Mesodermal cell (in vitro differentiated cells): Measurements from ENCODE around the gene AKNAD1. TPM values are rescaled to one million over a fixed set of nuclear protein-coding genes. Genes with fewer than 3 reads are reported as not detected.
"Not testable (repeated sequence)": the region's sequence is repeated elsewhere in the genome, so short reads cannot be mapped to it uniquely, and the experiment has no call there.

Source experiments
- H3K27ac ChIP-seq: 2 replicates; pipeline ENCODE4 v1.7.0; 2013; ENCODE audit warnings: mild to moderate bottlenecking, low read depth, low read length, moderate library complexity; ENCODE audit not compliant: severe bottlenecking
- H3K36me3 ChIP-seq: 2 replicates; pipeline ENCODE4 v1.7.1; 2013; ENCODE audit warnings: mild to moderate bottlenecking, low read length, moderate library complexity; ENCODE audit not compliant: control insufficient read depth, insufficient read depth
- H3K4me1 ChIP-seq: one replicate; pipeline ENCODE4 v1.7.1; 2013; ENCODE audit warnings: mild to moderate bottlenecking, low read length; ENCODE audit not compliant: insufficient read depth, control insufficient read depth, poor library complexity, severe bottlenecking
- H3K4me3 ChIP-seq: 2 replicates; pipeline ENCODE4 v1.7.0; 2013; ENCODE audit warnings: low read length, control low read depth, mild to moderate bottlenecking; ENCODE audit not compliant: insufficient read depth, poor library complexity, severe bottlenecking; ENCODE audit errors: extremely low read depth
- H3K9me3 ChIP-seq: 2 replicates; pipeline ENCODE4 v1.7.1; 2013; ENCODE audit warnings: mild to moderate bottlenecking, low read length, moderate library complexity; ENCODE audit not compliant: control insufficient read depth
- WGBS, 2 experiments: methylation state at CpG; one replicate each; pipeline ENCODE4 v1.1.5; 2013; ENCODE audit warnings: missing lambda C conversion rate in 2 of 2; ENCODE audit not compliant: insufficient coverage in 2 of 2; 5-methylcytosine and 5-hydroxymethylcytosine counted together
- polyA plus RNA-seq, 2 experiments: library from polyadenylated mRNA; stranded (reverse); fragments of 50-300 nt; gene quantifications; one replicate each; pipeline ENCODE4 v1.2.3, GENCODE V29; 2013

The AKNAD1 gene, protein sequence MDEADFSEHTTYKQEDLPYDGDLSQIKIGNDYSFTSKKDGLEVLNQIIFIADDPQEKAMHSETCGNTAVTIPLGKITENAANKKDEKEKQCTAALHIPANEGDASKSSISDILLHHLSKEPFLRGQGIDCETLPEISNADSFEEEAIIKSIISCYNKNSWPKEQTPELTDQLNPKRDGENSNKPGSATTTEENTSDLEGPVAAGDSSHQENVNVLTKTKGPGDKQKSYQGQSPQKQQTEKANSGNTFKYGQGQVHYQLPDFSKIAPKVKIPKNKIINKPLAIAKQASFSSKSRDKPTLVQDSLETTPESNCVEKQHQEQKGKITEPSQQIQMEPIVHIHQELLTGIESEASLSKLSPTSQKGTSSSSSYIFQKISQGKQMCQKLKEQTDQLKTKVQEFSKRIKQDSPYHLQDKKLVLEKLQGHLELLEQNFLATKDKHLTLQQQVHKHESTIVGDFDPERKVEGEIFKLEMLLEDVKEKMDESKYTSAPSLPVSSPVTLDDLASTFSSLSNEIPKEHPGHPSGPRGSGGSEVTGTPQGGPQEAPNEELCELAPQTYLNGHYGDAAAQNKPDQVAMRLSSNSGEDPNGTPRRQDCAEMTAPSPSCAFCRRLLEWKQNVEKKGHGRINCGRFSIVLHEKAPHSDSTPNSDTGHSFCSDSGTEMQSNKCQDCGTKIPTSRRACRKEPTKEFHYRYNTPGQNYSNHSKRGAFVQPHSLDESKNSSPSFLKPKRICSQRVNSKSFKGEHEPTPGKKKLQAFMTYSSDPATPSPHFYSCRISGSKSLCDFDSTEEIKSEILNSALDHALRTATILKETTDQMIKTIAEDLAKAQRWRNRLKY
- polyA plus RNA-seq (2013, experiment 1 of 2): not detected
- not detected for polyA plus RNA-seq (2013, experiment 2 of 2)

DNA sequence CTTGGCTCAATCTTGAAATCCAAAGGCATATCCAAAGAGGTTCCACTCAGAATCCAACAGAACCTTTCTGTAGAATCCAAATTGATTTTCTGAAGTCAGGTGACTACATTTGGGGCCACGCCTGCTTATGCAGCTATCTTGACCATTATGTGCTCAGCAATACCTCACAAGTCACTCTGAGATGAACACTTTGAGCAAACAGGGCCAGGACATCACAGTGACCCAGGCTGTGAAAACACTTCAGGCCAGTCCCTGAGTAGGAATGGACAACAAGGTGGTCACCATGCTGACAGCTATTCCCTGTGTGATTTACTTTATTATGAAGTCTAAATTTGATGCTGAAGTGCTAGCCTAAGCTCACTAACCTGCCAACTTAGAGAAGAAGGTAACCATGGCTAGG lies at the start of gene AKNAD1:
AKNAD1 (minus strand) TSS at position 101 of the 400 bp plus-strand sequence. CDS start 4,430 bp downstream, outside the sequence.
- no peak within 1 kb of the TSS for H3K27ac ChIP-seq
- no peak within 1 kb of the TSS for H3K4me3 ChIP-seq
- H3K36me3 ChIP-seq: no peaks in the 10 kb centered on the region
- H3K4me1 ChIP-seq: no peaks in the 10 kb centered on the region
- 71 to 100% methylated on average over 1 of the region's 1 CpG for WGBS, 2 experiments
- H3K9me3 ChIP-seq: no peaks in the 10 kb centered on the region

DNA sequence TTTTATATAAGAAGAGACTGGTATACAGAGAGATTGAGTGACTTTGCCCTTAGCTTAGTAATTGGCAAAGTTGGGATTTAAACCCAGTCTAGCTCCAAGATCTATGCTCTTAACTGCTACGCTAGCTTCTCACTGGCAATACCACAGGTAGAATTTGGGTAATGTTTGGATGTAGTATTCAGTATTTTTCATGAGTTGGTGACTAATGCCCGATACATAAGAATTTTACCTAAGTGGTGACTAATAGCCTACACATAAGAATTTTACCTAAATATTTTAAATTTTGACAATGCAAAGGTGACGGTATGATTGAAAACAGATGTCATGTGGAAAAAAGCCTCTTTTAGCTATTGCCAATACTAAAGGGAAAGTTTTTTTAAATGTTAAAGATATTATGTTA lies 44.2 kb upstream of the AKNAD1 start:
- no peak overlapping the region for H3K4me3 ChIP-seq
- H3K9me3 ChIP-seq: no peaks in the 10 kb centered on the region
- H3K27ac ChIP-seq: no peak overlapping the region
- 100% methylated on average over 1 of the region's 3 CpGs; no CpG with 5 or more reads in 1 of the 2 experiments for WGBS, 2 experiments
- no peaks in the 10 kb centered on the region for H3K36me3 ChIP-seq
- H3K4me1 ChIP-seq: no peaks in the 10 kb centered on the region

DNA sequence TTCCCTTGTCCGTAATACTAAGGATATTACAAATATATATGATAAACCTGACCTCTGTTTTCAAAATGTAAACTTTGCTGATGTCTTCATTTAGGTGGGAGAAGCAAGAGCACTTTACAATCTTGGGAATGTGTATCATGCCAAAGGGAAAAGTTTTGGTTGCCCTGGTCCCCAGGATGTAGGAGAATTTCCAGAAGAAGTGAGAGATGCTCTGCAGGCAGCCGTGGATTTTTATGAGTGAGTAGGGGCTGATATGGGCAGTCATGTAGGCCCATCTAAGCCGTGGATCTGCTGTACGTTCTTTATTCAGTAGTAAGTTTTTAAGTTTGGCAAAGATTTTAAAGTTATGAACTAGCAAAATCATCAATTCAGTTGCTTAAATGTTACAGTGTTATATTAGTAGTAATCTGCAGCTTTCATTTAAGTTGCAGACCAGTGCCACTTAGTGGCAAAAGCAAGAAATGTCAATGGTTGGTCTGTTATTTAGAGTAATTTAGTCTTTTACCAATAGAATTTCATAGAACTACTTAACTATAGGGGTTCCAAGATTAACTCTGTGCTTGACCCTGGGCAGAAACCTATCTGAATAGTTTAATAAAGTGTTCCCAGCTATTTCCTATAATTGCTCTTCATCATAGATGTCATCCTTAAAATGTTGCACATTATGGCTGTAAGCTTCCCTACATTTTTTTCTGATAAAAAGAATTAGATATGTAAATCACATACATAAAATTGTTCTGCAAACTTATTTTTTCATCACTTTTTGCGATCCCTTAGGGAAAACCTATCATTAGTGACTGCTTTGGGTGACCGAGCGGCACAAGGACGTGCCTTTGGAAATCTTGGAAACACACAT lies 41.2 kb upstream of the AKNAD1 start:
- Histone ChIP-seq H3K4me3 (no peak overlapping the region), H3K27ac (no peak overlapping the region), H3K9me3 (no peaks in the 10 kb centered on the region), H3K36me3 (no peaks in the 10 kb centered on the region), H3K4me1 (no peaks in the 10 kb centered on the region)
- WGBS, 2 experiments: 64 to 100% methylated on average over 1 to 7 of the region's 8 CpGs

DNA sequence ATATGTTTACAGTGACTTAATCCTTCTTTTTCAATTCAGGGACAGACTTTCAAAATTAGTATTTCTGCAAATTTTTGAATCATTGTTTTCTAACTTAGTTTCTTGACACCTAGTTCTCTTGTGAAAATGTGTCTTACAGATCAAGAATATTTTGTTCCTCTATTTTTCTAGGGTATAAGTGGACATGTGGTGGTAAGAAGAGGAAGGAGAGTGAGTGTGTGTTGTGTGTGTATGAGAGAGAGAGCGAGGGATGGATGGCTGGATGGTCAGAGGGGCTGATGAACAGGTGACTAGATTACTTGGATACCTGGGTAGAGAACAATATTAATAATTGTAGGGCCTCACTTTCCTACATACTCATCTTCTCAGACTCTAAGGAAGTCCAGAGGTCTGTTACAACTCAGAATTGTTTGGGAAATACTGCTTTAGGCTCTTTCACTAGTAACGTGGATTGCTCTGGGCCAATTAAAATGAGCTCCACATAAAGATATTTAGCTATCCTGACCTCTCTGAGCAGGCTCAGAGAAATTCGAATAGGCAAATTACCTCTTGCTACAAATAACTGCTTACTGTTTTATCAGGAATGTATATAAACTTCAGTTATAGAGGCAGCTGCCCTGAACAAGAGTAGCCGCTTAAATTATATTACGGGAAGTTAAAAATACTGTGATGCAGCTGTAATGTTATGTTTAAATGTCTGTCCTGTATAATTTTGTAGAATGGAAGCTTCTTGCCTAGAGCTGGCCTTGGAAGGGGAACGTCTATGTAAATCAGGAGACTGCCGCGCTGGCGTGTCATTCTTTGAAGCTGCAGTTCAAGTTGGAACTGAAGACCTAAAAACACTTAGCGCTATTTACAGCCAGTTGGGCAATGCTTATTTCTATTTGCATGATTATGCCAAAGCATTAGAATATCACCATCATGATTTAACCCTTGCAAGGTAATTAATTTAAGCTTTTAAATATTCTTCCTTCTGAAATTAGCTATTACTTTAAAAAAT lies 39.6 kb upstream of the AKNAD1 start:
- no peaks in the 10 kb centered on the region for H3K36me3 ChIP-seq
- H3K27ac ChIP-seq: no peak overlapping the region
- 52 to 60% methylated on average over 8 of the region's 10 CpGs for WGBS, 2 experiments
- H3K4me1 ChIP-seq: no peaks in the 10 kb centered on the region
- no peak overlapping the region for H3K4me3 ChIP-seq
- no peaks in the 10 kb centered on the region for H3K9me3 ChIP-seq

DNA sequence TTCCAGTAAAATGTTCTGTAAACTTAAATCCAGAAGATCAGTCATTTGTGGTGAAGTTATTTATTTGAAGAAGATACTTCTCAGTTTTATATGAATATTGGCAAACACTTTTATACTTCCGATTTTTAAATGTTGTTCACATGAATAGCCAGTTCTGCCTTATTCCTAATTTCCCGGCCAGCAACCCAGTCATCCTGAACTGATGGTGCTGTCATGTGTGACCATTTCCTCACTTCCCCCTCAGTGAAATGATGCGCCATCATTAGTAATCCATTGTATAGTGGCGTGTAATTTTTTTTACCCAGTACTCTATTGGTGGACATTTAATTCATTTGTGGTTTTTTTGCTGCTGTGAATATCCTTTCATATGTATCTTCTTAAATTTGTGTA lies 36.2 kb upstream of the AKNAD1 start:
- Histone ChIP-seq H3K27ac (no peak overlapping the region), H3K36me3 (no peaks in the 10 kb centered on the region), H3K9me3 (no peaks in the 10 kb centered on the region), H3K4me3 (no peak overlapping the region), H3K4me1 (peaks cover 2% of the 10 kb centered on the region)
- WGBS, 2 experiments: 90 to 100% methylated on average over 2 of the region's 4 CpGs

DNA sequence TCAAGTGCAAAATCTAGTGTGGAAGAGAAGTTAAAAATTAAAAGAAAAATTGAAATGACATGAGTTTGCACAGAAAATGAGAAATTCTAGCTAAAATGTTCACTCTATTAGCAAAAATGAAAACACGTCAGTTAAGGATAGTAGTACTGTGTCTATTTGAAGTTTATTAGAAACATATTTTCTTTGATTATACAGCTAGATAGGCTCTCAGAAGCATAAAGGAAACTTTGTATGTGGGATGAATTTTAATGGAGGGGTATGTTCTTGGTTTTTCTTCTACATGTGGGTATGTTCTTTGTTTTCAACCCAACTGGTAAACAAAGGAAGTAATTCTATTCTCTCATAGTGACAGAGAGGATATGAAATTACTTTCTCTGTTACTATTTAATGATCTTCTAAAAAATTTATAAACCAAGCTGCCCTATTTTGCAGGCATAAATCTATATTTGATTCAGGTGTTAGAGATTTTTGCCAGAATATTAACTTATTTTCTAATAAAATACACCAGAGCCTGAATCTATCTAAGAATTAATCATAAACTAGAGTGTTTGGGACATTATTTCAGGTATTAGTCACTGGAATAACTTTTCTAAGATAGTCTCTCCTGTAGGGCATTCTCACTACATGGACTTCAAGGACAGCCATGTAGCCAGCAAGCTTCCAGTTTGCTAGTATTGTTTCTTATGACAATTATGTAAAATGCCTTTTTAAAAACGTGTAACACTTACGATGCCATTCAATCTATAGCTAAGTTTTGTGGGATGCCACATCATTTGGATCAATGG lies 35.7 kb upstream of the AKNAD1 start:
- 100% methylated on average over 2 of the region's 3 CpGs; no CpG with 5 or more reads in 1 of the 2 experiments for WGBS, 2 experiments

DNA sequence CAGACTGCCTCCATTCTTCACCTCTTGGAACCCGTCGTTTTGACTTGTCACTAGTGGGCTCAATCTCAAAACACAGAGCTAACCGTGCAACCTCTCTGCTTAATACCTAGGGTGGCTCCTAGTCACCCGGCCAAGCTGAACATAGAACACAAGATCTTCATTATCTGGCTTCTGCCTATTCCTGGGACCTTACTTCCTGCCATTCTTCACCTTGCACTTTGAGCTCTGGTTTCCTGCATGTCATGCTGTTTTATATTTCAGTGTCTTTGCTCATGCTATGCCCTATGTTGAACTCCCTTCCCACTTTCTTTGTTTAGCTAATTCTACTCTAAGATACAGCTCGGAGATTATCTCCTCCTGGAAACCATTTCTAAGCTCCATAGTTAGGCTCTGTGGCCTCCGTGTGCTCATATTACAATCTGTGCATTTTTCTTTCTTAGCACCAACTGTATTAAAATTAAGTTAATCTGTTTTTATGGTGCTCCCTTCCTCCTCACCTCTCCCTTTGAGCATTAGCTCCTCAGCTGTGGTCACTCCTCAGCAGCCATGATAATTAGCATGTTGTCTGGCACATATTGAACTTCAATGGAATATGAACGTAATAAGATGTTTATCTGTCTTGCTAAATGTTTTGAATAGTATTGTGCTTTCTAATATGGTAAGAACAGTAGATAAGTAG lies 33.0 kb upstream of the AKNAD1 start:
- WGBS, 2 experiments: 88 to 94% methylated on average over 4 to 6 of the region's 7 CpGs
- H3K36me3 ChIP-seq: no peaks in the 10 kb centered on the region
- no peak overlapping the region for H3K4me3 ChIP-seq
- H3K4me1 ChIP-seq: peaks cover 2% of the 10 kb centered on the region
- no peaks in the 10 kb centered on the region for H3K9me3 ChIP-seq
- peak overlapping the region; percentile 29 for H3K27ac ChIP-seq

More for the DNA sequence above, 35.7 kb upstream of the AKNAD1 start:
- no peaks in the 10 kb centered on the region for H3K36me3 ChIP-seq
- no peak overlapping the region for H3K27ac ChIP-seq
- H3K4me1 ChIP-seq: peaks cover 2% of the 10 kb centered on the region
- H3K4me3 ChIP-seq: no peak overlapping the region
- no peaks in the 10 kb centered on the region for H3K9me3 ChIP-seq

DNA sequence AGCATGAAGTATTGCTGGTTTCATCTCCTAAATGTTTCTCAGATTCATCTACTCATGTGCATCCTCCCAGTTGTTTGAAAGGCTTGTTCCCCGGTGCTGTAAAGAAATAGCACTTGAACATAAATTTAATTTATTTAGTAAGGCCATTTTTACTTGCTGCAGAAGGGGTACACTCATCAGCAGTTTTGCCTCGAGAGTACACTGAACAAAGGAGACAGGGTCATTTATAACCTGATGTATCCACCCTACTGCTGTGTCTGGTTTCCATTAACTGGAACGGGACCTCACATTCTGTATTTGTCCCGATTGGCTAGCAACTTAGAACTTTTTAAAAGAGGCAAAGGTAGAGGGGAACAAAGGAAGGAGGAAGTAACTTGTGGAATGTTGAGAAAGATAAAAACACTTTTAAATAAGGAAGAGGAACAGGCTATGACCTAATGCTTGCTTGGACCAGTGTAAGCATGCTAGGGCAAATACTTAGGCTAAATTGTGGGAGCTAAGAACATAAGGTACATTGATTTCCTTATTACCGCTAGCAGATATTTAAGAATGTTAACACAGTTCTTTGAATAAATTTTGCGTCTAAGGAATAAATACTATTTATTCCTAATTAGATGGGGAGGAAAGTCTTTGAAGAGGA lies 32.2 kb upstream of the AKNAD1 start:
- not testable (repeated sequence) for H3K9me3 ChIP-seq, H3K4me1 ChIP-seq, H3K4me3 ChIP-seq, H3K27ac ChIP-seq, H3K36me3 ChIP-seq
- WGBS, 2 experiments: 94 to 100% methylated on average over 1 to 2 of the region's 6 CpGs
